WTC11 (cell line): ENCODE results near the gene C3orf49. TPM values are rescaled to one million over a fixed set of nuclear protein-coding genes. Genes with fewer than 3 reads are reported as not detected.

Experiments used
- ATAC-seq: fragments of 200-7000 bp; cut with Tn5 transposase; 2 replicates; pipeline ENCODE4 v1.10.0; 2021; ENCODE audit warnings: mild to moderate bottlenecking, moderate library complexity
- CTCF ChIA-PET: fragments of 300-600 bp; sonication (Branson Sonifier 250); formaldehyde crosslinking; loops from one replicate; lab custom pipeline; 2021; ENCODE audit warnings: antibody characterized with exemption; lab: Charles Lee
- POLR2A ChIA-PET: fragments of 350-600 bp; sonication (Branson Sonifier 250); formaldehyde crosslinking; loops from one replicate; lab custom pipeline; 2021; ENCODE audit warnings: antibody characterized with exemption; lab: Charles Lee
- DNase-seq: peaks from one replicate; pipeline ENCODE4 v3.0.0; 2021; ENCODE audit warnings: low spot score
- H3K27ac Mint-ChIP-seq: 2 replicates; pipeline ENCODE4 v1.8.0; 2021; ENCODE audit warnings: mixed read lengths
- H3K27me3 Mint-ChIP-seq: 2 replicates; pipeline ENCODE4 v1.8.0; 2021; ENCODE audit warnings: low read depth, mild to moderate bottlenecking, moderate library complexity, mixed read lengths
- H3K36me3 Mint-ChIP-seq: 2 replicates; pipeline ENCODE4 v1.8.0; 2021; ENCODE audit warnings: mixed read lengths
- H3K4me1 Mint-ChIP-seq: 2 replicates; pipeline ENCODE4 v1.8.0; 2022; ENCODE audit warnings: mixed read lengths
- H3K4me3 Mint-ChIP-seq: 2 replicates; pipeline ENCODE4 v1.8.0; 2021; ENCODE audit warnings: mild to moderate bottlenecking, moderate library complexity, mixed read lengths
- H3K9me3 Mint-ChIP-seq: 2 replicates; pipeline ENCODE4 v1.8.0; 2021; ENCODE audit warnings: mixed read lengths
- CBFB ChIP-seq: sonication (generic); formaldehyde crosslinking; IDR thresholded peaks from 2 replicates; pipeline ENCODE4 v1.8.1; 2022; ENCODE audit warnings: mild to moderate bottlenecking, low read depth, missing genetic modification reagents
- GABPB1 ChIP-seq: sonication (generic); formaldehyde crosslinking; IDR thresholded peaks from 2 replicates; pipeline ENCODE4 v1.8.1; 2023; ENCODE audit warnings: mild to moderate bottlenecking, missing genetic modification reagents
- HMGA2 ChIP-seq: fragments of 250-450 bp; sonication (Bioruptor Pico); IDR thresholded peaks from 2 replicates; pipeline ENCODE4 v1.4.0; 2021; ENCODE audit warnings: mild to moderate bottlenecking, moderate library complexity
- JAZF1 ChIP-seq: fragments of 250-450 bp; sonication (Bioruptor Pico); IDR thresholded peaks from 2 replicates; pipeline ENCODE4 v1.9.0; 2021; ENCODE audit warnings: moderate library complexity, mild to moderate bottlenecking, inconsistent platforms
- KAT7 ChIP-seq: sonication (generic); formaldehyde crosslinking; IDR thresholded peaks from 2 replicates; pipeline ENCODE4 v1.8.1; 2023; ENCODE audit warnings: missing genetic modification reagents, mild to moderate bottlenecking, borderline replicate concordance
- NFATC4 ChIP-seq: fragments of 250-450 bp; sonication (Bioruptor Pico); IDR thresholded peaks from 2 replicates; pipeline ENCODE4 v1.9.0; 2021; ENCODE audit warnings: mild to moderate bottlenecking
- NR1H2 ChIP-seq: sonication (generic); formaldehyde crosslinking; IDR thresholded peaks from 2 replicates; pipeline ENCODE4 v1.9.0; 2021; ENCODE audit warnings: mild to moderate bottlenecking, moderate library complexity, missing genetic modification reagents
- PRRX2 ChIP-seq: fragments of 250-450 bp; sonication (Bioruptor Pico); IDR thresholded peaks from 2 replicates; pipeline ENCODE4 v1.8.0; 2021; ENCODE audit warnings: mild to moderate bottlenecking
- SOX15 ChIP-seq: fragments of 250-450 bp; sonication (Bioruptor Pico); IDR thresholded peaks from 2 replicates; pipeline ENCODE4 v1.9.0; 2021; ENCODE audit warnings: mild to moderate bottlenecking
- ZNF138 ChIP-seq: sonication (generic); formaldehyde crosslinking; conservative IDR thresholded peaks from 2 replicates; pipeline ENCODE4 v1.8.1; 2022; ENCODE audit warnings: mild to moderate bottlenecking, moderate library complexity, missing genetic modification reagents
- ZNF317 ChIP-seq: sonication (generic); formaldehyde crosslinking; IDR thresholded peaks from 2 replicates; pipeline ENCODE4 v1.8.1; 2023; ENCODE audit warnings: low read depth, mild to moderate bottlenecking, moderate library complexity, missing genetic modification reagents, borderline replicate concordance
- ZNF671 ChIP-seq: fragments of 250-450 bp; sonication (Bioruptor Pico); IDR thresholded peaks from 2 replicates; pipeline ENCODE4 v1.8.0; 2021; ENCODE audit warnings: mild to moderate bottlenecking
- total RNA-seq: library from RNA; stranded (reverse); gene quantifications from 3 replicates; pipeline ENCODE4 v1.2.3, GENCODE V29; 2021
- TF ChIP-seq, protein P1 (sequence below): sonication (generic); formaldehyde crosslinking; IDR thresholded peaks from 2 replicates; pipeline ENCODE4 v1.8.1; 2023; ENCODE audit warnings: mild to moderate bottlenecking, missing genetic modification reagents
- TF ChIP-seq, protein P2 (sequence below): fragments of 250-450 bp; sonication (Bioruptor Pico); IDR thresholded peaks from 2 replicates; pipeline ENCODE4 v1.9.0; 2021; ENCODE audit warnings: mild to moderate bottlenecking, borderline replicate concordance
- TF ChIP-seq, protein P3 (sequence below): fragments of 200-600 bp; IDR thresholded peaks from 2 replicates; pipeline ENCODE4 v1.8.0; 2022; ENCODE audit warnings: antibody characterized with exemption
- TF ChIP-seq, protein P4 (sequence below): sonication (generic); formaldehyde crosslinking; IDR thresholded peaks from 2 replicates; pipeline ENCODE4 v1.8.1; 2022; ENCODE audit warnings: mild to moderate bottlenecking, moderate library complexity, missing genetic modification reagents
- TF ChIP-seq, protein P5 (sequence below): fragments of 250-450 bp; sonication (Bioruptor Pico); IDR thresholded peaks from 2 replicates; pipeline ENCODE4 v1.9.0; 2021; ENCODE audit warnings: mild to moderate bottlenecking
- TF ChIP-seq, protein P6 (sequence below): fragments of 250-450 bp; sonication (Bioruptor Pico); IDR thresholded peaks from 2 replicates; pipeline ENCODE4 v1.9.0; 2021; ENCODE audit warnings: mild to moderate bottlenecking
- TF ChIP-seq, protein P7 (sequence below): fragments of 250-450 bp; sonication (Bioruptor Pico); IDR thresholded peaks from 2 replicates; pipeline ENCODE4 v1.9.0; 2021; ENCODE audit warnings: moderate library complexity, mild to moderate bottlenecking, inconsistent platforms, borderline replicate concordance
- TF ChIP-seq, protein P8 (sequence below): sonication (generic); formaldehyde crosslinking; IDR thresholded peaks from 2 replicates; pipeline ENCODE4 v1.8.0; 2022; ENCODE audit warnings: mild to moderate bottlenecking, missing genetic modification reagents

The C3orf49 gene
- total RNA-seq, 1 experiment from 2014 or later: not detected

DNA sequence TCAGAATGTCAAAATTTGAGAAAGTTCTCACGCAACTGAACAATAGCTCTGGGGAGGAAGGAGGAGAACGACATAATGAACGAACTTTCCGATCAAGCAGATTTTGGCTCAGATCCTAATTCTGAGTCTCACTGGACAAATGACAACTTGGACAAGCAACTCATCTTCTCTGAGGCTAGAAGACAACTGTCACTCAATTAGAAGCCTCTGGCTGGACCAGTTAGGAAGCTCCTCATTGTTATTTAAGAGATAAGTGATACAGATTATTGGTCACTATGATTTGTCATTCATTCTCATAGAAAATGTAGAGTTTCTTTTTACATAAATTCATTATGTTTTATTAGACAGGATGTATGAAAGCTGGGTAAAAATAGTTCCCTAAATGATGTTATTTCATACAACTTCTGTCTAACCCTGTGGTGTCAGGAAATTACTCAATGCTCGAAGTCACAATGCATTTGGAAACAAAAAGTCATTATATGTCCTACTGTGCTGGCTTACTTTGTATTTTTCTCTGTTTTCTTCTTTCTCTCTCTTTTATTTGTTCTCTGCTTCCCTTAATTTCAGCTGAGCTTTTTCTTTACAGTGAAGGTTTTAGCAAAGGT is 11.0 kb upstream of the C3orf49 start (continued):
- TF ChIP-seq, protein P1, sequence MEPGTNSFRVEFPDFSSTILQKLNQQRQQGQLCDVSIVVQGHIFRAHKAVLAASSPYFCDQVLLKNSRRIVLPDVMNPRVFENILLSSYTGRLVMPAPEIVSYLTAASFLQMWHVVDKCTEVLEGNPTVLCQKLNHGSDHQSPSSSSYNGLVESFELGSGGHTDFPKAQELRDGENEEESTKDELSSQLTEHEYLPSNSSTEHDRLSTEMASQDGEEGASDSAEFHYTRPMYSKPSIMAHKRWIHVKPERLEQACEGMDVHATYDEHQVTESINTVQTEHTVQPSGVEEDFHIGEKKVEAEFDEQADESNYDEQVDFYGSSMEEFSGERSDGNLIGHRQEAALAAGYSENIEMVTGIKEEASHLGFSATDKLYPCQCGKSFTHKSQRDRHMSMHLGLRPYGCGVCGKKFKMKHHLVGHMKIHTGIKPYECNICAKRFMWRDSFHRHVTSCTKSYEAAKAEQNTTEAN (CRISPR knock-in tag): no peak
- TF ChIP-seq ZNF317 (CRISPR knock-in tag): no peak
- no peak for TF ChIP-seq CBFB
- no peak for TF ChIP-seq KAT7 (CRISPR knock-in tag)

DNA sequence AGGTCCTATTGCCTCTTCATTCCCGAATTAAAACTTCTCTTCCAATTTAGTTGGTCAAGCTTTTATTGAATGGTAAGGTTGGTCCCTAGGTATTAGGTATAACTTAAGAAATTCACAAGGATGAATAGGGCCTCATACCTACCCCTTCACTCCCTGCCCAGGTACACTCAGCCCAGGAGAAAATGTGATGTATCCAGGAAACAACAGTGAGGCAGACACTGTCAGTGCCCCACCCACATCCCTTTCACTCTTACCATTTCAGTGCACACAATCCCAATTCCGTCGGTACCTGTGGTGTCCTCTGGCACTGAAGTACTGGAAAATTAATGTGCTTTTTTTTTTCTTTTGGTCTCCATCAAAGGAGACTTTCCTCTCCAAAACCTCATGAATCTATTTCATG is 10.5 kb upstream of the C3orf49 start:
- Mint-ChIP-seq H3K9me3 (peaks cover 7% of the 10 kb centered on the region; the same call in 1 of the 2 replicates), H3K27me3 (no peaks in the 10 kb centered on the region; the same call in 1 of the 2 replicates), H3K4me3 (no peak overlapping the region), H3K36me3 (no peaks in the 10 kb centered on the region), H3K4me1 (peaks cover 5% of the 10 kb centered on the region), H3K27ac (no peak overlapping the region)
- ATAC-seq (no peak), DNase-seq (no peak)
- ChIA-PET POLR2A (no interaction called here), CTCF (interaction anchor here (1.0 kb wide), 1 partner anchor 457 kb away, joined by 5 read pairs; no protein-coding TSS in a partner anchor)
- TF ChIP-seq, protein P2, sequence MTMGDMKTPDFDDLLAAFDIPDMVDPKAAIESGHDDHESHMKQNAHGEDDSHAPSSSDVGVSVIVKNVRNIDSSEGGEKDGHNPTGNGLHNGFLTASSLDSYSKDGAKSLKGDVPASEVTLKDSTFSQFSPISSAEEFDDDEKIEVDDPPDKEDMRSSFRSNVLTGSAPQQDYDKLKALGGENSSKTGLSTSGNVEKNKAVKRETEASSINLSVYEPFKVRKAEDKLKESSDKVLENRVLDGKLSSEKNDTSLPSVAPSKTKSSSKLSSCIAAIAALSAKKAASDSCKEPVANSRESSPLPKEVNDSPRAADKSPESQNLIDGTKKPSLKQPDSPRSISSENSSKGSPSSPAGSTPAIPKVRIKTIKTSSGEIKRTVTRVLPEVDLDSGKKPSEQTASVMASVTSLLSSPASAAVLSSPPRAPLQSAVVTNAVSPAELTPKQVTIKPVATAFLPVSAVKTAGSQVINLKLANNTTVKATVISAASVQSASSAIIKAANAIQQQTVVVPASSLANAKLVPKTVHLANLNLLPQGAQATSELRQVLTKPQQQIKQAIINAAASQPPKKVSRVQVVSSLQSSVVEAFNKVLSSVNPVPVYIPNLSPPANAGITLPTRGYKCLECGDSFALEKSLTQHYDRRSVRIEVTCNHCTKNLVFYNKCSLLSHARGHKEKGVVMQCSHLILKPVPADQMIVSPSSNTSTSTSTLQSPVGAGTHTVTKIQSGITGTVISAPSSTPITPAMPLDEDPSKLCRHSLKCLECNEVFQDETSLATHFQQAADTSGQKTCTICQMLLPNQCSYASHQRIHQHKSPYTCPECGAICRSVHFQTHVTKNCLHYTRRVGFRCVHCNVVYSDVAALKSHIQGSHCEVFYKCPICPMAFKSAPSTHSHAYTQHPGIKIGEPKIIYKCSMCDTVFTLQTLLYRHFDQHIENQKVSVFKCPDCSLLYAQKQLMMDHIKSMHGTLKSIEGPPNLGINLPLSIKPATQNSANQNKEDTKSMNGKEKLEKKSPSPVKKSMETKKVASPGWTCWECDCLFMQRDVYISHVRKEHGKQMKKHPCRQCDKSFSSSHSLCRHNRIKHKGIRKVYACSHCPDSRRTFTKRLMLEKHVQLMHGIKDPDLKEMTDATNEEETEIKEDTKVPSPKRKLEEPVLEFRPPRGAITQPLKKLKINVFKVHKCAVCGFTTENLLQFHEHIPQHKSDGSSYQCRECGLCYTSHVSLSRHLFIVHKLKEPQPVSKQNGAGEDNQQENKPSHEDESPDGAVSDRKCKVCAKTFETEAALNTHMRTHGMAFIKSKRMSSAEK (CRISPR knock-in tag): no peak
- TF ChIP-seq, protein P3, sequence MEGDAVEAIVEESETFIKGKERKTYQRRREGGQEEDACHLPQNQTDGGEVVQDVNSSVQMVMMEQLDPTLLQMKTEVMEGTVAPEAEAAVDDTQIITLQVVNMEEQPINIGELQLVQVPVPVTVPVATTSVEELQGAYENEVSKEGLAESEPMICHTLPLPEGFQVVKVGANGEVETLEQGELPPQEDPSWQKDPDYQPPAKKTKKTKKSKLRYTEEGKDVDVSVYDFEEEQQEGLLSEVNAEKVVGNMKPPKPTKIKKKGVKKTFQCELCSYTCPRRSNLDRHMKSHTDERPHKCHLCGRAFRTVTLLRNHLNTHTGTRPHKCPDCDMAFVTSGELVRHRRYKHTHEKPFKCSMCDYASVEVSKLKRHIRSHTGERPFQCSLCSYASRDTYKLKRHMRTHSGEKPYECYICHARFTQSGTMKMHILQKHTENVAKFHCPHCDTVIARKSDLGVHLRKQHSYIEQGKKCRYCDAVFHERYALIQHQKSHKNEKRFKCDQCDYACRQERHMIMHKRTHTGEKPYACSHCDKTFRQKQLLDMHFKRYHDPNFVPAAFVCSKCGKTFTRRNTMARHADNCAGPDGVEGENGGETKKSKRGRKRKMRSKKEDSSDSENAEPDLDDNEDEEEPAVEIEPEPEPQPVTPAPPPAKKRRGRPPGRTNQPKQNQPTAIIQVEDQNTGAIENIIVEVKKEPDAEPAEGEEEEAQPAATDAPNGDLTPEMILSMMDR: no peak
- TF ChIP-seq, protein P1 (CRISPR knock-in tag): no peak
- TF ChIP-seq, protein P4, sequence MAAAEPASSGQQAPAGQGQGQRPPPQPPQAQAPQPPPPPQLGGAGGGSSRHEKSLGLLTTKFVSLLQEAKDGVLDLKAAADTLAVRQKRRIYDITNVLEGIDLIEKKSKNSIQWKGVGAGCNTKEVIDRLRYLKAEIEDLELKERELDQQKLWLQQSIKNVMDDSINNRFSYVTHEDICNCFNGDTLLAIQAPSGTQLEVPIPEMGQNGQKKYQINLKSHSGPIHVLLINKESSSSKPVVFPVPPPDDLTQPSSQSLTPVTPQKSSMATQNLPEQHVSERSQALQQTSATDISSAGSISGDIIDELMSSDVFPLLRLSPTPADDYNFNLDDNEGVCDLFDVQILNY (CRISPR knock-in tag): no peak
- no peak for TF ChIP-seq JAZF1 (CRISPR knock-in tag)
- TF ChIP-seq PRRX2 (CRISPR knock-in tag): no peak
- TF ChIP-seq, protein P5, sequence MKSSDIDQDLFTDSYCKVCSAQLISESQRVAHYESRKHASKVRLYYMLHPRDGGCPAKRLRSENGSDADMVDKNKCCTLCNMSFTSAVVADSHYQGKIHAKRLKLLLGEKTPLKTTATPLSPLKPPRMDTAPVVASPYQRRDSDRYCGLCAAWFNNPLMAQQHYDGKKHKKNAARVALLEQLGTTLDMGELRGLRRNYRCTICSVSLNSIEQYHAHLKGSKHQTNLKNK (CRISPR knock-in tag): no peak
- TF ChIP-seq NFATC4 (CRISPR knock-in tag): no peak
- TF ChIP-seq HMGA2: no peak
- TF ChIP-seq SOX15 (CRISPR knock-in tag): no peak
- TF ChIP-seq GABPB1 (CRISPR knock-in tag): no peak
- TF ChIP-seq, protein P6, sequence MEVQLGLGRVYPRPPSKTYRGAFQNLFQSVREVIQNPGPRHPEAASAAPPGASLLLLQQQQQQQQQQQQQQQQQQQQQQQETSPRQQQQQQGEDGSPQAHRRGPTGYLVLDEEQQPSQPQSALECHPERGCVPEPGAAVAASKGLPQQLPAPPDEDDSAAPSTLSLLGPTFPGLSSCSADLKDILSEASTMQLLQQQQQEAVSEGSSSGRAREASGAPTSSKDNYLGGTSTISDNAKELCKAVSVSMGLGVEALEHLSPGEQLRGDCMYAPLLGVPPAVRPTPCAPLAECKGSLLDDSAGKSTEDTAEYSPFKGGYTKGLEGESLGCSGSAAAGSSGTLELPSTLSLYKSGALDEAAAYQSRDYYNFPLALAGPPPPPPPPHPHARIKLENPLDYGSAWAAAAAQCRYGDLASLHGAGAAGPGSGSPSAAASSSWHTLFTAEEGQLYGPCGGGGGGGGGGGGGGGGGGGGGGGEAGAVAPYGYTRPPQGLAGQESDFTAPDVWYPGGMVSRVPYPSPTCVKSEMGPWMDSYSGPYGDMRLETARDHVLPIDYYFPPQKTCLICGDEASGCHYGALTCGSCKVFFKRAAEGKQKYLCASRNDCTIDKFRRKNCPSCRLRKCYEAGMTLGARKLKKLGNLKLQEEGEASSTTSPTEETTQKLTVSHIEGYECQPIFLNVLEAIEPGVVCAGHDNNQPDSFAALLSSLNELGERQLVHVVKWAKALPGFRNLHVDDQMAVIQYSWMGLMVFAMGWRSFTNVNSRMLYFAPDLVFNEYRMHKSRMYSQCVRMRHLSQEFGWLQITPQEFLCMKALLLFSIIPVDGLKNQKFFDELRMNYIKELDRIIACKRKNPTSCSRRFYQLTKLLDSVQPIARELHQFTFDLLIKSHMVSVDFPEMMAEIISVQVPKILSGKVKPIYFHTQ (CRISPR knock-in tag): no peak
- no peak for TF ChIP-seq NR1H2
- TF ChIP-seq ZNF138 (CRISPR knock-in tag): no peak
- TF ChIP-seq, protein P7, sequence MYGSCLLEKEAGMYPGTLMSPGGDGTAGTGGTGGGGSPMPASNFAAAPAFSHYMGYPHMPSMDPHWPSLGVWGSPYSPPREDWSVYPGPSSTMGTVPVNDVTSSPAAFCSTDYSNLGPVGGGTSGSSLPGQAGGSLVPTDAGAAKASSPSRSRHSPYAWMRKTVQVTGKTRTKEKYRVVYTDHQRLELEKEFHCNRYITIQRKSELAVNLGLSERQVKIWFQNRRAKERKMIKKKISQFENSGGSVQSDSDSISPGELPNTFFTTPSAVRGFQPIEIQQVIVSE (CRISPR knock-in tag): no peak
- TF ChIP-seq ZNF671: no peak
- TF ChIP-seq, protein P8, sequence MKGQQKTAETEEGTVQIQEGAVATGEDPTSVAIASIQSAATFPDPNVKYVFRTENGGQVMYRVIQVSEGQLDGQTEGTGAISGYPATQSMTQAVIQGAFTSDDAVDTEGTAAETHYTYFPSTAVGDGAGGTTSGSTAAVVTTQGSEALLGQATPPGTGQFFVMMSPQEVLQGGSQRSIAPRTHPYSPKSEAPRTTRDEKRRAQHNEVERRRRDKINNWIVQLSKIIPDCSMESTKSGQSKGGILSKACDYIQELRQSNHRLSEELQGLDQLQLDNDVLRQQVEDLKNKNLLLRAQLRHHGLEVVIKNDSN (CRISPR knock-in tag): no peak
